ENCODE results near the gene ITM2C.

The ITM2C gene

GRCh38 chr2:230864605-230865306, at the start of gene ITM2C:
Gene ITM2C (plus strand): TSS chr2:230864942. CDS start chr2:230865026, 84 bp downstream.
- Histone ChIP-seq H3K27me3 (ENCODE audit: low read depth) (no peaks in the 10 kb centered on the region), H3K4me1 (peaks cover 39% of the 10 kb centered on the region), H3K9me3 (no peaks in the 10 kb centered on the region), H3K36me3 (replicated peaks) (peaks cover 10% of the 10 kb centered on the region), H3K4me3 (peak within 1 kb of the TSS; percentile 76)
- in situ Hi-C loops (cut with MboI; ENCODE audit: low sequenced_read_pairs) = no loop called here
- peak; percentile 76 to 88 for DNase-seq (ENCODE audit: low spot score in 2 of 2)

GRCh38 chr2:230815088-230815487, 49.7 kb upstream of the ITM2C start:
- no peak for DNase-seq (ENCODE audit: low spot score in 2 of 2)
- Histone ChIP-seq H3K4me3 (no peak overlapping the region), H3K27me3 (ENCODE audit: low read depth) (no peaks in the 10 kb centered on the region), H3K9me3 (no peaks in the 10 kb centered on the region), H3K36me3 (replicated peaks) (peaks cover 17% of the 10 kb centered on the region), H3K4me1 (peaks cover 9% of the 10 kb centered on the region)
- in situ Hi-C loops (cut with MboI; ENCODE audit: low sequenced_read_pairs) = no loop called here

- Histone ChIP-seq H3K36me3 (replicated peaks) (peaks cover 5% of the 10 kb centered on the region), H3K4me3 (no peak overlapping the region)
- no peak for DNase-seq (ENCODE audit: low spot score in 2 of 2)
Observed at GRCh38 chr2:230816735-230817134, 48.0 kb upstream of the ITM2C start.

GRCh38 chr2:230819433-230819832, 45.3 kb upstream of the ITM2C start:
- Histone ChIP-seq H3K4me1 (peaks cover 22% of the 10 kb centered on the region), H3K4me3 (no peak overlapping the region), H3K9me3 (no peaks in the 10 kb centered on the region), H3K27me3 (ENCODE audit: low read depth) (no peaks in the 10 kb centered on the region), H3K36me3 (replicated peaks) (peaks cover 5% of the 10 kb centered on the region)
- DNase-seq (ENCODE audit: low spot score in 2 of 2) = peak in 1 of 2 experiments; percentile 27
- in situ Hi-C loops (cut with MboI; ENCODE audit: low sequenced_read_pairs) = no loop called here

More at GRCh38 chr2:230816735-230817134, 48.0 kb upstream of the ITM2C start:
- Histone ChIP-seq H3K27me3 (ENCODE audit: low read depth) (no peaks in the 10 kb centered on the region), H3K4me1 (peaks cover 21% of the 10 kb centered on the region), H3K9me3 (no peaks in the 10 kb centered on the region)
- in situ Hi-C loops (cut with MboI; ENCODE audit: low sequenced_read_pairs) = no loop called here

- Histone ChIP-seq H3K36me3 (replicated peaks) (peaks cover 5% of the 10 kb centered on the region), H3K4me3 (no peak overlapping the region), H3K9me3 (no peaks in the 10 kb centered on the region), H3K27me3 (ENCODE audit: low read depth) (no peaks in the 10 kb centered on the region), H3K4me1 (peaks cover 22% of the 10 kb centered on the region)
- in situ Hi-C loops (cut with MboI; ENCODE audit: low sequenced_read_pairs) = loop anchor here (5.0 kb wide), 1 partner anchor 166 kb away; no protein-coding TSS in a partner anchor
- peak; percentile 25 to 56 for DNase-seq (ENCODE audit: low spot score in 2 of 2)
Observed at GRCh38 chr2:230821261-230821990, 43.3 kb upstream of the ITM2C start.

- no peak overlapping the region for H3K4me3 ChIP-seq
- no peaks in the 10 kb centered on the region for H3K9me3 ChIP-seq
- no peak for DNase-seq (ENCODE audit: low spot score in 2 of 2)
- H3K27me3 ChIP-seq (ENCODE audit: low read depth) = no peaks in the 10 kb centered on the region
- H3K36me3 ChIP-seq (replicated peaks) = peaks cover 5% of the 10 kb centered on the region
- in situ Hi-C loops (cut with MboI; ENCODE audit: low sequenced_read_pairs) = loop anchor here (5.0 kb wide), 1 partner anchor 165 kb away; no protein-coding TSS in a partner anchor
- H3K4me1 ChIP-seq = peaks cover 22% of the 10 kb centered on the region
Observed at GRCh38 chr2:230821991-230822520, 42.7 kb upstream of the ITM2C start.

GRCh38 chr2:230823264-230823964, 41.3 kb upstream of the ITM2C start:
- Histone ChIP-seq H3K4me3 (no peak overlapping the region), H3K27me3 (ENCODE audit: low read depth) (no peaks in the 10 kb centered on the region), H3K4me1 (peaks cover 22% of the 10 kb centered on the region), H3K9me3 (no peaks in the 10 kb centered on the region), H3K36me3 (replicated peaks) (no peaks in the 10 kb centered on the region; the same call in none of the 2 replicates)
- no peak for DNase-seq (ENCODE audit: low spot score in 2 of 2)
- in situ Hi-C loops (cut with MboI; ENCODE audit: low sequenced_read_pairs) = loop anchor here (5.0 kb wide), 1 partner anchor 164 kb away; no protein-coding TSS in a partner anchor

GRCh38 chr2:230824406-230824978, 40.2 kb upstream of the ITM2C start:
- DNase-seq (ENCODE audit: low spot score in 2 of 2) = peak; percentile 78 to 83
- Histone ChIP-seq H3K27me3 (ENCODE audit: low read depth) (no peaks in the 10 kb centered on the region), H3K4me1 (peaks cover 18% of the 10 kb centered on the region), H3K36me3 (replicated peaks) (no peaks in the 10 kb centered on the region), H3K4me3 (no peak overlapping the region), H3K9me3 (no peaks in the 10 kb centered on the region)
- in situ Hi-C loops (cut with MboI; ENCODE audit: low sequenced_read_pairs) = loop anchor here (5.0 kb wide), 1 partner anchor 163 kb away; no protein-coding TSS in a partner anchor

- in situ Hi-C loops (cut with MboI; ENCODE audit: low sequenced_read_pairs) = loop anchor here (25.0 kb wide), 1 partner anchor 612 kb away; no protein-coding TSS in a partner anchor
- DNase-seq (ENCODE audit: low spot score in 2 of 2) = no peak
- Histone ChIP-seq H3K36me3 (replicated peaks) (no peaks in the 10 kb centered on the region), H3K4me3 (no peak overlapping the region), H3K9me3 (no peaks in the 10 kb centered on the region), H3K4me1 (peaks cover 11% of the 10 kb centered on the region), H3K27me3 (ENCODE audit: low read depth) (no peaks in the 10 kb centered on the region)
Observed at GRCh38 chr2:230825354-230825753, 39.4 kb upstream of the ITM2C start.

- Histone ChIP-seq H3K36me3 (replicated peaks) (no peaks in the 10 kb centered on the region), H3K27me3 (ENCODE audit: low read depth) (no peaks in the 10 kb centered on the region), H3K9me3 (no peaks in the 10 kb centered on the region), H3K4me3 (no peak overlapping the region), H3K4me1 (no peaks in the 10 kb centered on the region)
- in situ Hi-C loops (cut with MboI; ENCODE audit: low sequenced_read_pairs) = loop anchor here (25.0 kb wide), 1 partner anchor 609 kb away; no protein-coding TSS in a partner anchor
- DNase-seq (ENCODE audit: low spot score in 2 of 2) = no peak
Observed at GRCh38 chr2:230827774-230828271, 36.9 kb upstream of the ITM2C start.

GRCh38 chr2:230828272-230828961, 36.3 kb upstream of the ITM2C start:
- Histone ChIP-seq H3K36me3 (replicated peaks) (no peaks in the 10 kb centered on the region), H3K27me3 (ENCODE audit: low read depth) (no peaks in the 10 kb centered on the region), H3K4me1 (no peaks in the 10 kb centered on the region), H3K4me3 (no peak overlapping the region), H3K9me3 (no peaks in the 10 kb centered on the region)
- DNase-seq (ENCODE audit: low spot score in 2 of 2) = no peak
- in situ Hi-C loops (cut with MboI; ENCODE audit: low sequenced_read_pairs) = loop anchor here (25.0 kb wide), 1 partner anchor 609 kb away; no protein-coding TSS in a partner anchor

- no peak for DNase-seq (ENCODE audit: low spot score in 2 of 2)
- H3K27me3 ChIP-seq (ENCODE audit: low read depth) = no peaks in the 10 kb centered on the region
- in situ Hi-C loops (cut with MboI; ENCODE audit: low sequenced_read_pairs) = loop anchor here (25.0 kb wide), 1 partner anchor 608 kb away; no protein-coding TSS in a partner anchor
- no peaks in the 10 kb centered on the region for H3K36me3 ChIP-seq (replicated peaks)
- no peaks in the 10 kb centered on the region for H3K4me1 ChIP-seq
- no peak overlapping the region for H3K4me3 ChIP-seq
- no peaks in the 10 kb centered on the region for H3K9me3 ChIP-seq
Observed at GRCh38 chr2:230829293-230829692, 35.4 kb upstream of the ITM2C start.
